Liver (tissue), 9 donors: ENCODE results near the gene GMEB1. TPM values are rescaled to one million over a fixed set of nuclear protein-coding genes. Genes with fewer than 3 reads are reported as not detected.

Source experiments
- DNase-seq: peaks from one replicate; pipeline ENCODE4 v3.0.0-alpha.2; 2017; ENCODE audit warnings: low spot score
- H3K27ac ChIP-seq, 2 donors: one replicate each; pipeline ENCODE4 v1.7.0; 2013; ENCODE audit warnings: inconsistent platforms in 2 of 2, low read length in 2 of 2, control low read depth in 1 of 2, low read depth in 1 of 2, mild to moderate bottlenecking in 1 of 2
- H3K27me3 ChIP-seq, 4 donors: one replicate each; pipeline versions ENCODE4 v1.6.1 to v1.7.0; 2013; ENCODE audit warnings: low read length in 3 of 4, inconsistent platforms in 1 of 4, mild to moderate bottlenecking in 1 of 4, moderate library complexity in 1 of 4; ENCODE audit not compliant: control insufficient read depth in 4 of 4, insufficient read depth in 4 of 4
- H3K36me3 ChIP-seq, 4 donors: one replicate each; pipeline versions ENCODE4 v1.6.1 to v1.7.0; 2013; ENCODE audit warnings: low read length in 3 of 4, mild to moderate bottlenecking in 3 of 4, low read depth in 1 of 4, moderate library complexity in 1 of 4; ENCODE audit not compliant: control insufficient read depth in 4 of 4, insufficient read depth in 3 of 4
- H3K4me1 ChIP-seq, 4 donors: one replicate each; pipeline versions ENCODE4 v1.6.1 to v1.7.0; 2013; ENCODE audit warnings: low read length in 3 of 4, mild to moderate bottlenecking in 3 of 4, moderate library complexity in 1 of 4; ENCODE audit not compliant: control insufficient read depth in 4 of 4, insufficient read depth in 4 of 4
- H3K4me3 ChIP-seq, 3 donors: one replicate each; pipeline versions ENCODE4 v1.6.1 to v1.7.0; 2013; ENCODE audit warnings: low read length in 3 of 3, control low read depth in 1 of 3, low read depth in 1 of 3, mild to moderate bottlenecking in 1 of 3
- H3K9ac ChIP-seq, 2 donors: one replicate each; pipeline ENCODE4 v1.7.0; 2013; ENCODE audit warnings: low read length in 2 of 2, mild to moderate bottlenecking in 2 of 2, moderate library complexity in 2 of 2, control low read depth in 1 of 2, low read depth in 1 of 2
- H3K9me3 ChIP-seq, 4 donors: one replicate each; pipeline versions ENCODE4 v1.6.1 to v1.7.0; 2013; ENCODE audit warnings: low read length in 3 of 4; ENCODE audit not compliant: control insufficient read depth in 4 of 4
- EGR1 ChIP-seq, 2 donors: IDR thresholded peaks; 2 replicates each; pipeline ENCODE4 v1.6.1; 2016 to 2018; ENCODE audit warnings: antibody characterized with exemption in 2 of 2, low read depth in 2 of 2
- FOXA1 ChIP-seq: IDR thresholded peaks from 2 replicates; pipeline ENCODE4 v1.6.1; 2016; ENCODE audit warnings: antibody characterized with exemption
- FOXA2 ChIP-seq: IDR thresholded peaks from 2 replicates; pipeline ENCODE4 v1.6.1; 2016; ENCODE audit warnings: antibody characterized with exemption
- GABPA ChIP-seq, 2 donors: IDR thresholded peaks in 1 of 2; conservative IDR thresholded peaks in 1 of 2; 2 replicates each; pipeline ENCODE4 v1.6.1; 2016; ENCODE audit warnings: antibody characterized with exemption in 2 of 2, mild to moderate bottlenecking in 1 of 2, moderate library complexity in 1 of 2
- HNF4A ChIP-seq, 2 donors: conservative IDR thresholded peaks; 2 replicates each; pipeline ENCODE4 v1.6.1; 2016; ENCODE audit warnings: antibody characterized with exemption in 2 of 2, mild to moderate bottlenecking in 2 of 2
- HNF4G ChIP-seq: IDR thresholded peaks from 2 replicates; pipeline ENCODE4 v1.6.1; 2016; ENCODE audit warnings: antibody characterized with exemption
- JUND ChIP-seq, 2 donors: IDR thresholded peaks; 2 replicates each; pipeline ENCODE4 v1.6.1; 2016; ENCODE audit warnings: antibody characterized with exemption in 2 of 2
- NR2F2 ChIP-seq: IDR thresholded peaks from 2 replicates; pipeline ENCODE4 v1.6.1; 2016; ENCODE audit warnings: antibody characterized with exemption
- RAD21 ChIP-seq, 2 donors: IDR thresholded peaks; 2 replicates each; pipeline ENCODE4 v1.6.1; 2016; ENCODE audit warnings: antibody characterized with exemption in 2 of 2, mild to moderate bottlenecking in 2 of 2
- SP1 ChIP-seq: IDR thresholded peaks from 2 replicates; pipeline ENCODE4 v1.6.1; 2018; ENCODE audit warnings: antibody characterized with exemption, mild to moderate bottlenecking
- TAF1 ChIP-seq: conservative IDR thresholded peaks from 2 replicates; pipeline ENCODE4 v1.6.1; 2016; ENCODE audit warnings: antibody characterized with exemption, mild to moderate bottlenecking
- YY1 ChIP-seq: IDR thresholded peaks from 2 replicates; pipeline ENCODE4 v1.6.1; 2016; ENCODE audit warnings: antibody characterized with exemption, mild to moderate bottlenecking
- WGBS: extraction: QIAGEN DNeasy Blood & Tissue Kit; methylation state at CpG from one replicate; pipeline ENCODE4 v1.1.7; 2013; 5-methylcytosine and 5-hydroxymethylcytosine counted together
- polyA plus RNA-seq, 2 donors: library from polyadenylated mRNA; stranded (reverse) in 1 of 2; unstranded in 1 of 2; fragments of 200-250 nt in 1 of 2; fragments of >200 nt in 1 of 2; fragmentation: Nextera tagmentation in 1 of 2; extraction: Ambion mirVana in 1 of 2; gene quantifications; one replicate each; pipeline versions ENCODE4 v1.2.1 to v1.2.3, GENCODE V29; 2013 to 2015
- total RNA-seq, 2 donors: library from RNA; depleted of rRNA; stranded (reverse); fragments of >200 nt; gene quantifications; one replicate each; pipeline ENCODE4 v1.2.3, GENCODE V29; 2014
- TF ChIP-seq, protein P1 (sequence below): IDR thresholded peaks from 2 replicates; pipeline ENCODE4 v1.6.1; 2016; ENCODE audit warnings: antibody characterized with exemption
- TF ChIP-seq, protein P2 (sequence below): IDR thresholded peaks from 2 replicates; pipeline ENCODE4 v1.6.1; 2016; ENCODE audit warnings: antibody characterized with exemption
- TF ChIP-seq, protein P3 (sequence below): IDR thresholded peaks from 2 replicates; pipeline ENCODE4 v1.6.1; 2016; ENCODE audit warnings: antibody characterized with exemption
- TF ChIP-seq, protein P4 (sequence below): fragments of 150-350 bp; IDR thresholded peaks from 2 replicates; pipeline ENCODE4 v1.5.1; 2017; ENCODE audit warnings: improper control_type of control experiment, low read depth, low read length; ENCODE audit not compliant: missing input control
- TF ChIP-seq, protein P5 (sequence below): IDR thresholded peaks from 2 replicates; pipeline ENCODE4 v1.6.1; 2016; ENCODE audit warnings: antibody characterized with exemption, mild to moderate bottlenecking
- donor health status: healthy.
- donor health status: healthy.
- donor health status: healthy.
- donor health status: healthy.
- donor health status: healthy.

The GMEB1 gene
- total and polyA plus RNA-seq, 4 donors = 1.8 to 6.1 (median 3.8) TPM

DNA sequence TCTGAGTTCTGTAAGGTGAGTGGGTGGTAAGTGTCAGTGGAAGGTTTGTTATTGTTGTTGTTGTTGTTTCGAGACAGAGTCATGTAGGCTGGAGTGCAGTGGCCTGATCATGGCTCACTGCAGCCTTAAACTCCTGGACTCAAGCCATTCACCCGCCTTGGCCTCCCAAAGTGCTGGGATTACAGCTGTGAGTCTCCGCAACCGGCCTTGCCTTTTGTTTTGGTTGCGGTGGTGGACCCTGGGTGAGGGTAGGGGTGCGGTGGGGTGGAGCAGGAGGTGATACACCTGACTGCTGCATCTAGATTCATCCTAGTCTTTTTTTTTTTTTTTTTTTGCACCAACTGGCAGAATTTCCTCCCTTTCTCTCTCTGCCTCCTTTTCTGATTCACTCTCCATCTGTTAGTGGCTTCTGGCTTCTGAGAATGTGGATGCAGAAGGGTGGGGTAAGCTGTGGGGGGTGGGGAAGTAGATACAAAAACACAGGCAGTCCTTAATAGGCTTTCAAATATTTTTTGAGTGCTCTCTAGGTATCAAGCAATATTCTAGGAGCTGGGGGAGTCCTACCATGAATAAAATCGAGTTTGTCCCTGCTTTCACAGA, 4.6 kb upstream of the GMEB1 start:
- Histone ChIP-seq H3K27me3 (no peaks in the 10 kb centered on the region), H3K9me3 (no peaks in the 10 kb centered on the region), H3K4me1 (peaks cover 0 to 6% (median 4%) of the 10 kb centered on the region in 4 donors), H3K36me3 (no peaks in the 10 kb centered on the region), H3K27ac (no peak overlapping the region), H3K9ac (no peak overlapping the region), H3K4me3 (no peak overlapping the region)
- TF ChIP-seq FOXA2 (no peak), FOXA1 (no peak), HNF4A (conservative IDR thresholded peaks at IDR 0.05) (no peak), NR2F2 (no peak), YY1 (no peak)
- TF ChIP-seq, protein P1, sequence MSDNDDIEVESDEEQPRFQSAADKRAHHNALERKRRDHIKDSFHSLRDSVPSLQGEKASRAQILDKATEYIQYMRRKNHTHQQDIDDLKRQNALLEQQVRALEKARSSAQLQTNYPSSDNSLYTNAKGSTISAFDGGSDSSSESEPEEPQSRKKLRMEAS = no peak
- no peak for DNase-seq
- 87% methylated on average over 7 of the region's 7 CpGs for WGBS

DNA sequence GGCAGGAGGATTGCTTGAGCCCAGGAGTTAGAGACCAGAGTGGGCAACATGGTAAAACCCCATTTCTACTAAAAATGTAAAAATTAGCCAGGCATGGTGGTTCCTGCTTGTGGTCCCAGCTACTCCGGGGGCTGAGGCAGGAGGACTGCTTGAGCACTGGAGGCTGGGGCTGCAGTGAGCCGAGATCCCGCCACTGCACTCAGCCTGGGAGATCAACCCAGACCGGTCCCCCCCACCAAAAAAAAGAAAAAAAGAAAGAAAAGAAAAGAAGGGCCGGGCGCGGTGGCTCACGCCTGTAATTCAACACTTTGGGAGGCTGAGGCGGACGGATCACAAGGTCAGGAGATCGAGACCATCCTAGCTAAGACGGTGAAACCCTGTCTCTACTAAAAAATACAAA, 1.8 kb upstream of the GMEB1 start:
- no peak for DNase-seq
- 97% methylated on average over 12 of the region's 12 CpGs for WGBS
- H3K4me3 ChIP-seq = no peak overlapping the region
- no peaks in the 10 kb centered on the region for H3K36me3 ChIP-seq
- no peak for TF ChIP-seq EGR1 (IDR thresholded peaks at IDR 0.05; ENCODE audit: low read depth in 2 of 2)
- TF ChIP-seq TAF1 = no peak
- no peak for TF ChIP-seq GABPA (IDR thresholded peaks at IDR 0.05 in 1 of 2, conservative IDR thresholded peaks at IDR 0.05 in 1 of 2)
- no peak for TF ChIP-seq JUND (IDR thresholded peaks at IDR 0.05)
- TF ChIP-seq SP1 = no peak
- no peak for TF ChIP-seq FOXA1
- TF ChIP-seq, protein P2, sequence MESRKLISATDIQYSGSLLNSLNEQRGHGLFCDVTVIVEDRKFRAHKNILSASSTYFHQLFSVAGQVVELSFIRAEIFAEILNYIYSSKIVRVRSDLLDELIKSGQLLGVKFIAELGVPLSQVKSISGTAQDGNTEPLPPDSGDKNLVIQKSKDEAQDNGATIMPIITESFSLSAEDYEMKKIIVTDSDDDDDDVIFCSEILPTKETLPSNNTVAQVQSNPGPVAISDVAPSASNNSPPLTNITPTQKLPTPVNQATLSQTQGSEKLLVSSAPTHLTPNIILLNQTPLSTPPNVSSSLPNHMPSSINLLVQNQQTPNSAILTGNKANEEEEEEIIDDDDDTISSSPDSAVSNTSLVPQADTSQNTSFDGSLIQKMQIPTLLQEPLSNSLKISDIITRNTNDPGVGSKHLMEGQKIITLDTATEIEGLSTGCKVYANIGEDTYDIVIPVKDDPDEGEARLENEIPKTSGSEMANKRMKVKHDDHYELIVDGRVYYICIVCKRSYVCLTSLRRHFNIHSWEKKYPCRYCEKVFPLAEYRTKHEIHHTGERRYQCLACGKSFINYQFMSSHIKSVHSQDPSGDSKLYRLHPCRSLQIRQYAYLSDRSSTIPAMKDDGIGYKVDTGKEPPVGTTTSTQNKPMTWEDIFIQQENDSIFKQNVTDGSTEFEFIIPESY = no peak
- no peak for TF ChIP-seq FOXA2
- TF ChIP-seq, protein P3, sequence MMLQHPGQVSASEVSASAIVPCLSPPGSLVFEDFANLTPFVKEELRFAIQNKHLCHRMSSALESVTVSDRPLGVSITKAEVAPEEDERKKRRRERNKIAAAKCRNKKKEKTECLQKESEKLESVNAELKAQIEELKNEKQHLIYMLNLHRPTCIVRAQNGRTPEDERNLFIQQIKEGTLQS = no peak
- no peak for TF ChIP-seq YY1
- TF ChIP-seq, protein P4, sequence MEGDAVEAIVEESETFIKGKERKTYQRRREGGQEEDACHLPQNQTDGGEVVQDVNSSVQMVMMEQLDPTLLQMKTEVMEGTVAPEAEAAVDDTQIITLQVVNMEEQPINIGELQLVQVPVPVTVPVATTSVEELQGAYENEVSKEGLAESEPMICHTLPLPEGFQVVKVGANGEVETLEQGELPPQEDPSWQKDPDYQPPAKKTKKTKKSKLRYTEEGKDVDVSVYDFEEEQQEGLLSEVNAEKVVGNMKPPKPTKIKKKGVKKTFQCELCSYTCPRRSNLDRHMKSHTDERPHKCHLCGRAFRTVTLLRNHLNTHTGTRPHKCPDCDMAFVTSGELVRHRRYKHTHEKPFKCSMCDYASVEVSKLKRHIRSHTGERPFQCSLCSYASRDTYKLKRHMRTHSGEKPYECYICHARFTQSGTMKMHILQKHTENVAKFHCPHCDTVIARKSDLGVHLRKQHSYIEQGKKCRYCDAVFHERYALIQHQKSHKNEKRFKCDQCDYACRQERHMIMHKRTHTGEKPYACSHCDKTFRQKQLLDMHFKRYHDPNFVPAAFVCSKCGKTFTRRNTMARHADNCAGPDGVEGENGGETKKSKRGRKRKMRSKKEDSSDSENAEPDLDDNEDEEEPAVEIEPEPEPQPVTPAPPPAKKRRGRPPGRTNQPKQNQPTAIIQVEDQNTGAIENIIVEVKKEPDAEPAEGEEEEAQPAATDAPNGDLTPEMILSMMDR = no peak
- no peak for TF ChIP-seq NR2F2
- TF ChIP-seq HNF4A (conservative IDR thresholded peaks at IDR 0.05) = no peak
- TF ChIP-seq, protein P5, sequence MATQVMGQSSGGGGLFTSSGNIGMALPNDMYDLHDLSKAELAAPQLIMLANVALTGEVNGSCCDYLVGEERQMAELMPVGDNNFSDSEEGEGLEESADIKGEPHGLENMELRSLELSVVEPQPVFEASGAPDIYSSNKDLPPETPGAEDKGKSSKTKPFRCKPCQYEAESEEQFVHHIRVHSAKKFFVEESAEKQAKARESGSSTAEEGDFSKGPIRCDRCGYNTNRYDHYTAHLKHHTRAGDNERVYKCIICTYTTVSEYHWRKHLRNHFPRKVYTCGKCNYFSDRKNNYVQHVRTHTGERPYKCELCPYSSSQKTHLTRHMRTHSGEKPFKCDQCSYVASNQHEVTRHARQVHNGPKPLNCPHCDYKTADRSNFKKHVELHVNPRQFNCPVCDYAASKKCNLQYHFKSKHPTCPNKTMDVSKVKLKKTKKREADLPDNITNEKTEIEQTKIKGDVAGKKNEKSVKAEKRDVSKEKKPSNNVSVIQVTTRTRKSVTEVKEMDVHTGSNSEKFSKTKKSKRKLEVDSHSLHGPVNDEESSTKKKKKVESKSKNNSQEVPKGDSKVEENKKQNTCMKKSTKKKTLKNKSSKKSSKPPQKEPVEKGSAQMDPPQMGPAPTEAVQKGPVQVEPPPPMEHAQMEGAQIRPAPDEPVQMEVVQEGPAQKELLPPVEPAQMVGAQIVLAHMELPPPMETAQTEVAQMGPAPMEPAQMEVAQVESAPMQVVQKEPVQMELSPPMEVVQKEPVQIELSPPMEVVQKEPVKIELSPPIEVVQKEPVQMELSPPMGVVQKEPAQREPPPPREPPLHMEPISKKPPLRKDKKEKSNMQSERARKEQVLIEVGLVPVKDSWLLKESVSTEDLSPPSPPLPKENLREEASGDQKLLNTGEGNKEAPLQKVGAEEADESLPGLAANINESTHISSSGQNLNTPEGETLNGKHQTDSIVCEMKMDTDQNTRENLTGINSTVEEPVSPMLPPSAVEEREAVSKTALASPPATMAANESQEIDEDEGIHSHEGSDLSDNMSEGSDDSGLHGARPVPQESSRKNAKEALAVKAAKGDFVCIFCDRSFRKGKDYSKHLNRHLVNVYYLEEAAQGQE = no peak
- no peak for TF ChIP-seq RAD21 (IDR thresholded peaks at IDR 0.05)
- TF ChIP-seq HNF4G = no peak
- H3K27me3 ChIP-seq = no peaks in the 10 kb centered on the region
- no peak overlapping the region for H3K27ac ChIP-seq
- peaks cover 0 to 13% (median 9%) of the 10 kb centered on the region in 4 donors for H3K4me1 ChIP-seq
- no peak overlapping the region for H3K9ac ChIP-seq
- H3K9me3 ChIP-seq = no peaks in the 10 kb centered on the region
